ENCODE data around the gene KSR2. TPM values are rescaled to one million over a fixed set of nuclear protein-coding genes. Genes with fewer than 3 reads are reported as not detected.

The KSR2 gene
- total RNA-seq, 3 donors from 2014 or later, result 0.05 to 0.08 (median 0.05) TPM

DNA sequence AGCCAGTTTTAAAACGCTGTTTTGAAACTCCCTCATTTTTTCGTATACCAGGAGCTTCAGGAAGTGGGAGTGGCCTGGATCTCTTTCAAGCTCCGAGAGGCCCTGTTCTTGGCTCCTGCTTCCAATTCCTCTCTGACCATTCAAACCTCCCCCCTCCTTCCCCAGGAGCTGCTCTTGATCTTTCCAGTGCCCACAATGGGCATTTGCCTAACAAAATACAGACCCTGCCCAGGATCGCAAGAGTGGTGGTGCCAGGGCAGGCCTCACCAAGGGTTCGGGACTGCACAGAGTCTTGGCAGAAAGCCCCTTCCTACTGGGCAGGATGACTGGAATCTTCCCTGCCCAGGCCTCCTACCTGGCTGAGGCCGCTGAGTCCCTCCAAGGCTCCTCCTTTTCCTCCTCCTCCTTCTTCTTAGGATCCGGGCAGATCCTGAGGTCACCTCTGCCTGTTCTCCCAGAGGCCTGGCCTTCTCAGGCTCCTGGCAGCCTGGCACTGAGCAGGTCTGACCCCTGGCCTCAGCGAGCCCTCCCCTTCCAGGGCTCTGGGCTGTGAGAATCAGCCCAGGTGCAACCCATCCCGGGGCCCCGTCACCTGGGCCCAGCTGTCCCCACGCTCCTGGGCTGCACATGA, 560.5 kb downstream of the KSR2 start:
- DNase-seq, result no peak
- no peaks in the 10 kb centered on the region for H3K36me3 Mint-ChIP-seq (ENCODE audit: insufficient read depth)
- no peaks in the 10 kb centered on the region for H3K9me3 Mint-ChIP-seq
- no peaks in the 10 kb centered on the region for H3K4me1 Mint-ChIP-seq (ENCODE audit: low read depth)
- ATAC-seq, result no peak
- H3K4me3 Mint-ChIP-seq, result no peak overlapping the region
- no peaks in the 10 kb centered on the region for H3K27me3 Mint-ChIP-seq (ENCODE audit: low read depth)

DNA sequence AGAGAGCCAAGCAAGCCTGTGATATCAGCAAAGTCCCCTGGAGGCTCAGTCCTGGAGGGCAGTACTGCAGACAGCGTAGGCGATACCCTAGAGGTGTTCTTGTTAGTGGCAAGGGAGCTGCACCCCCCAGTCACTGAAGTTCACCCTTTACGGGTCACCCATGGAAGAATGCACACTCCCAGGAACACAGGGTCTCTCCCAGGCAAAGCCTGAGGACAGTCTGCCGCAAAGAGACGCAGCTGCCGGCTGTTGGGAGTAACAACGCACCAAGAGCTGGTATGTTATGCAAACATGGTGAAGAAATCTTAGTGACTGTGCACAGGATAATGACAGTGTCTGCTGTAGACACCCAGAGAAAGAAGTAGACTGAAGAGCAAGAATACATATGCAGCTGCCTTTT, 563.9 kb downstream of the KSR2 start:
- peaks cover 2% of the 10 kb centered on the region for H3K27me3 Mint-ChIP-seq (ENCODE audit: low read depth)
- ATAC-seq, result no peak
- H3K36me3 Mint-ChIP-seq (ENCODE audit: insufficient read depth), result no peaks in the 10 kb centered on the region

DNA sequence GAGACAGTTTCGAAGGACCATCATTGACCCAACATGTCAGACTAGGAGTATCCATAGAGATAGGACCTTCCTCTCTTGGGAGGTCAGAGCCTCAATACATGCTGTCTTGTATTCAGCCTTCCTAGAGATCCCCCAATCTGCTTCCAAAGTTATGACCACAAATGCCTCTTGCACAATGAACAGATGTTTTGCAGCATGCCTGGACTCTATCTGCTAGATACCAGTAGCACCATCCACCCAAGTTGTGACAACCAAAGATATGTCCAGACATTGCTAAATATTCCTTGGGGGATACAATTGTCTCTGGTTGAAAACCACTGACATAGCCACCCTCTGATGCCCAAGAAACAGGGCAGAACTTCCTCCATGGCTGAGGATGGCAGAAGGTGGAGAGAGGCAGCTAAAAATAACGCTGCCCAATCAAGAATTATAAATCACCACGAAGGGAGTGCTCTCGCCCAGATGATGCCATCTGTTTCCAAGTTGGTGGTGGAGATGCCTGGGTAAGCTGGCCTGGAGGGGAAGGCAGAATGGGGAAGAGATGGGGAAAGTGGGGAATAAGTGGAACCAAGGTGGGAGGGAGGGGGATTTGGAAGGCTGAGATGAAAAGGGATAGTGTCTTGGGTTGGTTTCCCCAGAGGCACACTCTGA, 564.5 kb downstream of the KSR2 start:
- ATAC-seq, result no peak
- DNase-seq, result no peak
- Mint-ChIP-seq H3K4me3 (no peak overlapping the region), H3K27me3 (ENCODE audit: low read depth) (peaks cover 2% of the 10 kb centered on the region), H3K36me3 (ENCODE audit: insufficient read depth) (no peaks in the 10 kb centered on the region), H3K9me3 (peaks cover 3% of the 10 kb centered on the region), H3K4me1 (ENCODE audit: low read depth) (no peaks in the 10 kb centered on the region)

More for the DNA sequence above, 563.9 kb downstream of the KSR2 start:
- DNase-seq, result no peak
- peaks cover 3% of the 10 kb centered on the region for H3K9me3 Mint-ChIP-seq
- H3K4me3 Mint-ChIP-seq, result no peak overlapping the region
- no peaks in the 10 kb centered on the region for H3K4me1 Mint-ChIP-seq (ENCODE audit: low read depth)

- peaks cover 2% of the 10 kb centered on the region for H3K27me3 Mint-ChIP-seq (ENCODE audit: low read depth)
- DNase-seq (no peak), ATAC-seq (no peak)
- peaks cover 3% of the 10 kb centered on the region for H3K9me3 Mint-ChIP-seq
- H3K36me3 Mint-ChIP-seq (ENCODE audit: insufficient read depth), result no peaks in the 10 kb centered on the region
- no peaks in the 10 kb centered on the region for H3K4me1 Mint-ChIP-seq (ENCODE audit: low read depth)
- no peak overlapping the region for H3K4me3 Mint-ChIP-seq
These were observed 565.1 kb downstream of the KSR2 start for GRCh38 chr12:117403586-117404139.

Other genes with a start within 250 kb of the KSR2 start
- gene RFC5, start 47.7 kb upstream of the KSR2 start, total RNA-seq, result 10 to 100 TPM; 51.5 to 64.2 (median 51.6) TPM
- 10 to 100 TPM; 48.1 to 67.7 (median 52.0) TPM for gene WSB2, start 92.2 kb upstream of the KSR2 start, total RNA-seq
- 1 to 10 TPM; 3.6 to 4.3 (median 3.6) TPM for gene VSIG10, start 135.0 kb upstream of the KSR2 start, total RNA-seq
- 100 to 1,000 TPM; 144 to 194 (median 166) TPM for gene PEBP1, start 167.1 kb upstream of the KSR2 start, total RNA-seq